ENCODE measurements around the gene NAT8L. TPM values are rescaled to one million over a fixed set of nuclear protein-coding genes. Genes with fewer than 3 reads are reported as not detected.
A peak's percentile ranks its signal among the peaks of the same experiment; 100 is the strongest.

The NAT8L gene
- total RNA-seq, 1 donor from 2014 or later: 8.3 TPM

- Mint-ChIP-seq H3K27me3 (ENCODE audit: unreplicated experiment) (peaks cover 12% of the 10 kb centered on the region), H3K9me3 (ENCODE audit: unreplicated experiment) (peaks cover 6% of the 10 kb centered on the region), H3K4me3 (ENCODE audit: unreplicated experiment) (no peak overlapping the region), H3K36me3 (ENCODE audit: unreplicated experiment) (peaks cover 5% of the 10 kb centered on the region), H3K27ac (ENCODE audit: unreplicated experiment) (no peak overlapping the region), H3K4me1 (ENCODE audit: low read depth, unreplicated experiment) (no peaks in the 10 kb centered on the region)
- peak; percentile 60 for DNase-seq
- TF ChIP-seq, protein P1, sequence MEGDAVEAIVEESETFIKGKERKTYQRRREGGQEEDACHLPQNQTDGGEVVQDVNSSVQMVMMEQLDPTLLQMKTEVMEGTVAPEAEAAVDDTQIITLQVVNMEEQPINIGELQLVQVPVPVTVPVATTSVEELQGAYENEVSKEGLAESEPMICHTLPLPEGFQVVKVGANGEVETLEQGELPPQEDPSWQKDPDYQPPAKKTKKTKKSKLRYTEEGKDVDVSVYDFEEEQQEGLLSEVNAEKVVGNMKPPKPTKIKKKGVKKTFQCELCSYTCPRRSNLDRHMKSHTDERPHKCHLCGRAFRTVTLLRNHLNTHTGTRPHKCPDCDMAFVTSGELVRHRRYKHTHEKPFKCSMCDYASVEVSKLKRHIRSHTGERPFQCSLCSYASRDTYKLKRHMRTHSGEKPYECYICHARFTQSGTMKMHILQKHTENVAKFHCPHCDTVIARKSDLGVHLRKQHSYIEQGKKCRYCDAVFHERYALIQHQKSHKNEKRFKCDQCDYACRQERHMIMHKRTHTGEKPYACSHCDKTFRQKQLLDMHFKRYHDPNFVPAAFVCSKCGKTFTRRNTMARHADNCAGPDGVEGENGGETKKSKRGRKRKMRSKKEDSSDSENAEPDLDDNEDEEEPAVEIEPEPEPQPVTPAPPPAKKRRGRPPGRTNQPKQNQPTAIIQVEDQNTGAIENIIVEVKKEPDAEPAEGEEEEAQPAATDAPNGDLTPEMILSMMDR (IDR thresholded peaks at IDR 0.05; ENCODE audit: partially characterized antibody, unreplicated experiment): no peak
These were observed 672 bp upstream of the NAT8L start for GRCh38 chr4:2058264-2059045.

DNA sequence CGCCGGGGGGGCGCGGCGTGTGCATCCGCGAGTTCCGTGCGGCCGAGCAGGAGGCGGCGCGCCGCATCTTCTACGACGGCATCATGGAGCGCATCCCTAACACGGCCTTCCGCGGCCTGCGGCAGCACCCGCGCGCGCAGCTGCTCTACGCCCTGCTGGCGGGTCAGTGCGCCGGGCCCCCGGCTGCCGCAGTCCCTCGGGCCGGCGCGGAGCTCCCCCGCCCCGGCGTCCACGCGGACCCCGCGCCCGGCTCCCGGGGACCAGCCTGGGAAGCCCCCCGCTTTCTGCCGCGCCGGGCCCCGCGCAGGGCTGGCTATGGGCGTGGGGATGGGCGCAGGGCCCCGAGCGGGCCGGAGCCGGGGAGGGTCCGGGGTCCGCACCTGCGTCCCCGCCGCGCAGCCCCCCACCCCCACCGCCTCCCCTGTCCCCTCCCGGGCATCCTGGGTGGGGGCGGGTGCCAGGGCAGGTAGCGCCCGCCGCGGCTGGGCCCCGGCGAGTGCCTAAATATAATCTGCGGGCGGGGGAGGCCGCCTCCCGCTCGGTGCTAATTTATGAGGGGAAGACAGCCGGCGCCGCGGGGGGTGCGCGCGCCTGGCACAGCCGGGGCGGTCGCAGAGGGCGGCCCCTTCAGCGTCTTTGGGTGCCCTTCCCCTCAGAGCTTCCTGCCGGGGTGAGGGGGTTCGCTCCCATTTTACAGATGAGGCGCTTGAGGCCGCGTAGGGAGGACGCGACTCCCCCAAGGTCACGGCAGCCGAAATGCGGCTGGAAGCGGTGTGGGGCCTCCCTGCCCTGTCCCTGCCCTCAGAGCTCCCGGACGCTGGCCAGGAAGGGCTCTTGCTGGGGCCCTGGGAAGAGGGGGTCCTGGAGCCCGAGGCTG is 837 bp downstream of the NAT8L start:
- no peak overlapping the region for H3K27ac Mint-ChIP-seq (ENCODE audit: unreplicated experiment)
- no peak overlapping the region for H3K4me3 Mint-ChIP-seq (ENCODE audit: unreplicated experiment)
- no peaks in the 10 kb centered on the region for H3K36me3 Mint-ChIP-seq (ENCODE audit: unreplicated experiment)
- DNase-seq: peak; percentile 61
- peaks cover 4% of the 10 kb centered on the region for H3K9me3 Mint-ChIP-seq (ENCODE audit: unreplicated experiment)
- no peaks in the 10 kb centered on the region for H3K4me1 Mint-ChIP-seq (ENCODE audit: low read depth, unreplicated experiment)
- TF ChIP-seq, protein P1 (IDR thresholded peaks at IDR 0.05; ENCODE audit: partially characterized antibody, unreplicated experiment): no peak
- peaks cover 12% of the 10 kb centered on the region for H3K27me3 Mint-ChIP-seq (ENCODE audit: unreplicated experiment)

DNA sequence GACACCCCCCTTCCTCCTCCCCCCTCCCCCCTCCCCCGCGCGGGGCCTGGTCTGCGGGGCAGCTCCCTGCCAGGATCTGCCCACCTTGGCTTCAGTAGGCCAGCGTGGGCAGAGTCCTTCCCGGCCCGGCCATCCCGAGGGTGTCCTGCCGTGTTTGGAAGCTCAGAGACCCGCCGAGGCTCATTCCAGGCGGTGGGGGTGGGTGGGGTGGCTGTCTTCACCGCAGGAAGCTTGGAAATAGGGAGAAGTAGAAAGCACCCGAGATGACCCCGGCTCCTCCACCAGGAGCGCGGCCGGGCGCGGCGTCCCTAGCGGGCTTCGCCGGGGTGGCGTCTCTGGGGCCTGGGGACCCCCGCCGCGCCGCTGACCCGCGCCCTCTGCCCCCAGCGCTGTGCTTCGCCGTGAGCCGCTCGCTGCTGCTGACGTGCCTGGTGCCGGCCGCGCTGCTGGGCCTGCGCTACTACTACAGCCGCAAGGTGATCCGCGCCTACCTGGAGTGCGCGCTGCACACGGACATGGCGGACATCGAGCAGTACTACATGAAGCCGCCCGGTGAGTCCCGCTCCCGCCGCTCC is 1.6 kb downstream of the NAT8L start:
- DNase-seq: peak; percentile 39
- Mint-ChIP-seq H3K4me1 (ENCODE audit: low read depth, unreplicated experiment) (no peaks in the 10 kb centered on the region), H3K4me3 (ENCODE audit: unreplicated experiment) (peak overlapping the region; percentile 46), H3K36me3 (ENCODE audit: unreplicated experiment) (no peaks in the 10 kb centered on the region), H3K27me3 (ENCODE audit: unreplicated experiment) (peaks cover 12% of the 10 kb centered on the region), H3K27ac (ENCODE audit: unreplicated experiment) (no peak overlapping the region), H3K9me3 (ENCODE audit: unreplicated experiment) (peaks cover 4% of the 10 kb centered on the region)
- TF ChIP-seq, protein P1 (IDR thresholded peaks at IDR 0.05; ENCODE audit: partially characterized antibody, unreplicated experiment): peak; percentile 31

GRCh38 chr4:2061186-2062131 is 2.3 kb downstream of the NAT8L start:
- TF ChIP-seq, protein P1 (IDR thresholded peaks at IDR 0.05; ENCODE audit: partially characterized antibody, unreplicated experiment): no peak
- peak; percentile 31 for DNase-seq
- H3K4me1 Mint-ChIP-seq (ENCODE audit: low read depth, unreplicated experiment): no peaks in the 10 kb centered on the region
- H3K9me3 Mint-ChIP-seq (ENCODE audit: unreplicated experiment): peaks cover 4% of the 10 kb centered on the region
- peaks cover 12% of the 10 kb centered on the region for H3K27me3 Mint-ChIP-seq (ENCODE audit: unreplicated experiment)
- no peak overlapping the region for H3K4me3 Mint-ChIP-seq (ENCODE audit: unreplicated experiment)
- no peaks in the 10 kb centered on the region for H3K36me3 Mint-ChIP-seq (ENCODE audit: unreplicated experiment)
- H3K27ac Mint-ChIP-seq (ENCODE audit: unreplicated experiment): no peak overlapping the region

Measured in glutamatergic neuron (in vitro differentiated cells).